Smooth muscle cell (in vitro differentiated cells): ENCODE results near the gene CYP27B1. TPM values are rescaled to one million over a fixed set of nuclear protein-coding genes. Genes with fewer than 3 reads are reported as not detected.

ENCODE experiments used
- DNase-seq: peaks from one replicate; lab custom pipeline; 2025; ENCODE audit not compliant: unreplicated experiment; lab: John Stamatoyannopoulos, UW
- H2AFZ ChIP-seq: fragments of 200-600 bp; sonication (generic); 2 replicates; pipeline ENCODE4 v1.6.0; 2016; ENCODE audit warnings: antibody characterized with exemption, low read depth, mild to moderate bottlenecking
- H3F3A ChIP-seq: fragments of 200-600 bp; sonication (generic); 2 replicates; pipeline ENCODE4 v1.6.0; 2017; ENCODE audit warnings: antibody characterized with exemption, low read depth
- H3K27ac ChIP-seq: fragments of 200-600 bp; sonication (generic); 2 replicates; pipeline ENCODE4 v1.5.1; 2016; ENCODE audit warnings: low read depth, mild to moderate bottlenecking
- H3K27me3 ChIP-seq: fragments of 200-600 bp; sonication (generic); 2 replicates; pipeline ENCODE4 v1.6.1; 2016; ENCODE audit warnings: low read depth, mild to moderate bottlenecking
- H3K36me3 ChIP-seq: fragments of 200-600 bp; sonication (generic); 2 replicates; pipeline ENCODE4 v1.5.1; 2016; ENCODE audit warnings: low read depth
- H3K4me1 ChIP-seq: fragments of 200-600 bp; sonication (generic); 2 replicates; pipeline ENCODE4 v1.5.1; 2016; ENCODE audit warnings: low read depth
- H3K4me2 ChIP-seq: fragments of 200-600 bp; sonication (generic); 2 replicates; pipeline ENCODE4 v1.6.0; 2016; ENCODE audit warnings: mild to moderate bottlenecking
- H3K4me3 ChIP-seq: fragments of 200-600 bp; sonication (generic); 2 replicates; pipeline ENCODE4 v1.5.1; 2016; ENCODE audit warnings: mild to moderate bottlenecking
- H3K79me2 ChIP-seq: fragments of 200-600 bp; sonication (generic); 2 replicates; pipeline ENCODE4 v1.6.0; 2016; ENCODE audit warnings: low read depth, mild to moderate bottlenecking
- H3K9ac ChIP-seq: fragments of 200-600 bp; sonication (generic); 2 replicates; pipeline ENCODE4 v1.6.0; 2016; ENCODE audit warnings: low read depth
- H3K9me3 ChIP-seq: fragments of 200-600 bp; sonication (generic); replicated peaks from 2 replicates; pipeline ENCODE4 v1.5.1; 2016; ENCODE audit warnings: low read depth
- H4K20me1 ChIP-seq: fragments of 200-600 bp; sonication (generic); 2 replicates; pipeline ENCODE4 v1.6.0; 2016; ENCODE audit warnings: low read depth
- WGBS: methylation state at CpG from one replicate; pipeline ENCODE4 v1.1.7; 2016; ENCODE audit warnings: low lambda C conversion rate; 5-methylcytosine and 5-hydroxymethylcytosine counted together
- microRNA-seq: library from miRNA; unstranded; fragments of <30 nt; microRNA quantifications from one replicate; pipeline ENCODE4, GENCODE V29; 2016; ENCODE audit warnings: borderline number of aligned reads
- polyA plus RNA-seq: library from polyadenylated mRNA; unstranded; fragments of >200 nt; fragmentation: Nextera tagmentation; extraction: Ambion mirVana; gene quantifications from 2 replicates; pipeline ENCODE4 v1.2.1, GENCODE V29; 2016
- small RNA-seq: library from RNA; depleted of rRNA; stranded (forward); fragments of <200 nt; gene quantifications from one replicate; pipeline ENCODE3, GENCODE V24; 2014
- total RNA-seq: library from RNA; depleted of rRNA; stranded (reverse); fragments of >200 nt; gene quantifications from 2 replicates; pipeline ENCODE4 v1.2.3, GENCODE V29; 2014
- TF ChIP-seq, protein P1 (sequence below): fragments of 200-600 bp; sonication (generic); IDR thresholded peaks from 2 replicates; pipeline ENCODE4 v1.5.1; 2017; ENCODE audit warnings: borderline replicate concordance, mild to moderate bottlenecking, antibody characterized with exemption; ENCODE audit not compliant: insufficient read depth, poor library complexity, severe bottlenecking

The CYP27B1 gene
- total and polyA plus RNA-seq, 2 experiments from 2014 or later = 0.81 to 1.7 TPM

- Histone ChIP-seq H2AFZ (no peak overlapping the region), H3K9me3 (no peaks in the 10 kb centered on the region), H4K20me1 (no peaks in the 10 kb centered on the region), H3K27me3 (no peaks in the 10 kb centered on the region), H3K27ac (no peak overlapping the region), H3F3A (no peaks in the 10 kb centered on the region), H3K4me2 (no peak overlapping the region), H3K79me2 (no peaks in the 10 kb centered on the region), H3K9ac (no peak overlapping the region), H3K36me3 (no peaks in the 10 kb centered on the region), H3K4me3 (no peak overlapping the region), H3K4me1 (no peaks in the 10 kb centered on the region)
- TF ChIP-seq, protein P1, sequence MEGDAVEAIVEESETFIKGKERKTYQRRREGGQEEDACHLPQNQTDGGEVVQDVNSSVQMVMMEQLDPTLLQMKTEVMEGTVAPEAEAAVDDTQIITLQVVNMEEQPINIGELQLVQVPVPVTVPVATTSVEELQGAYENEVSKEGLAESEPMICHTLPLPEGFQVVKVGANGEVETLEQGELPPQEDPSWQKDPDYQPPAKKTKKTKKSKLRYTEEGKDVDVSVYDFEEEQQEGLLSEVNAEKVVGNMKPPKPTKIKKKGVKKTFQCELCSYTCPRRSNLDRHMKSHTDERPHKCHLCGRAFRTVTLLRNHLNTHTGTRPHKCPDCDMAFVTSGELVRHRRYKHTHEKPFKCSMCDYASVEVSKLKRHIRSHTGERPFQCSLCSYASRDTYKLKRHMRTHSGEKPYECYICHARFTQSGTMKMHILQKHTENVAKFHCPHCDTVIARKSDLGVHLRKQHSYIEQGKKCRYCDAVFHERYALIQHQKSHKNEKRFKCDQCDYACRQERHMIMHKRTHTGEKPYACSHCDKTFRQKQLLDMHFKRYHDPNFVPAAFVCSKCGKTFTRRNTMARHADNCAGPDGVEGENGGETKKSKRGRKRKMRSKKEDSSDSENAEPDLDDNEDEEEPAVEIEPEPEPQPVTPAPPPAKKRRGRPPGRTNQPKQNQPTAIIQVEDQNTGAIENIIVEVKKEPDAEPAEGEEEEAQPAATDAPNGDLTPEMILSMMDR = no peak
- DNase-seq = no peak
- 90% methylated on average over 5 of the region's 5 CpGs for WGBS
Measured at GRCh38 chr12:57713209-57713608, 53.7 kb downstream of the CYP27B1 start.

GRCh38 chr12:57712701-57713100 is 54.2 kb downstream of the CYP27B1 start:
- 96% methylated on average over 3 of the region's 3 CpGs for WGBS
- Histone ChIP-seq H3F3A (no peaks in the 10 kb centered on the region), H2AFZ (no peak overlapping the region), H3K9ac (no peak overlapping the region), H4K20me1 (no peaks in the 10 kb centered on the region), H3K4me2 (no peak overlapping the region), H3K9me3 (no peaks in the 10 kb centered on the region), H3K4me3 (no peak overlapping the region), H3K27ac (no peak overlapping the region), H3K27me3 (no peaks in the 10 kb centered on the region), H3K36me3 (no peaks in the 10 kb centered on the region), H3K4me1 (no peaks in the 10 kb centered on the region), H3K79me2 (no peaks in the 10 kb centered on the region)
- TF ChIP-seq, protein P1 = no peak
- DNase-seq = no peak

Small RNA genes lying within 50 kb of the gene (microRNA-seq; reads per million reads assigned to microRNA genes)
- not detected for gene MIR6759

Small RNA genes lying within 50 kb of the gene (small RNA-seq; reads per million reads assigned to genes)
- gene RNU6-1083P = not detected

Other genes starting within 250 kb of the CYP27B1 start
- 25.8 and 28.4 TPM in 2 replicates for gene DDIT3, start 246.6 kb downstream of the CYP27B1 start, total RNA-seq
- gene DDIT3, start 246.6 kb downstream of the CYP27B1 start, polyA plus RNA-seq = 27.8 and 43.5 TPM in 2 replicates
- gene MBD6, start 244.3 kb downstream of the CYP27B1 start, total RNA-seq = 3.7 and 9.1 TPM in 2 replicates
- 11.7 and 18.4 TPM in 2 replicates for gene MBD6, start 244.3 kb downstream of the CYP27B1 start, polyA plus RNA-seq
- gene DCTN2, start 219.9 kb downstream of the CYP27B1 start, total RNA-seq = 88.0 and 107 TPM in 2 replicates
- gene DCTN2, start 219.9 kb downstream of the CYP27B1 start, polyA plus RNA-seq = 119 and 127 TPM in 2 replicates
- 2.2 and 2.8 TPM in 2 replicates for gene KIF5A, start 217.0 kb downstream of the CYP27B1 start, total RNA-seq
- 0.34 and 0.53 TPM in 2 replicates for gene KIF5A, start 217.0 kb downstream of the CYP27B1 start, polyA plus RNA-seq
- gene PIP4K2C, start 175.9 kb downstream of the CYP27B1 start, total RNA-seq = 39.5 and 53.8 TPM in 2 replicates
- gene PIP4K2C, start 175.9 kb downstream of the CYP27B1 start, polyA plus RNA-seq = 33.3 and 41.1 TPM in 2 replicates
- gene DTX3, start 162.3 kb downstream of the CYP27B1 start, total RNA-seq = 28.9 and 29.4 TPM in 2 replicates
- gene DTX3, start 162.3 kb downstream of the CYP27B1 start, polyA plus RNA-seq = 43.0 and 48.2 TPM in 2 replicates
- 13.9 and 18.5 TPM in 2 replicates for gene ARHGEF25, start 155.6 kb downstream of the CYP27B1 start, total RNA-seq
- gene ARHGEF25, start 155.6 kb downstream of the CYP27B1 start, polyA plus RNA-seq = 1.5 and 3.8 TPM in 2 replicates
- 1.7 and 1.8 TPM in 2 replicates for gene B4GALNT1, start 133.9 kb downstream of the CYP27B1 start, total RNA-seq
- gene B4GALNT1, start 133.9 kb downstream of the CYP27B1 start, polyA plus RNA-seq = 2.1 and 5.6 TPM in 2 replicates
- 236 and 374 TPM in 2 replicates for gene OS9, start 72.9 kb downstream of the CYP27B1 start, total RNA-seq
- gene OS9, start 72.9 kb downstream of the CYP27B1 start, polyA plus RNA-seq = 162 and 179 TPM in 2 replicates
- not detected in 2 replicates for gene AGAP2, start 28.3 kb downstream of the CYP27B1 start, total RNA-seq
- gene AGAP2, start 28.3 kb downstream of the CYP27B1 start, polyA plus RNA-seq = not detected in 2 replicates
- gene TSPAN31, start 22.0 kb downstream of the CYP27B1 start, total RNA-seq = 68.0 and 105 TPM in 2 replicates
- 48.6 and 55.1 TPM in 2 replicates for gene TSPAN31, start 22.0 kb downstream of the CYP27B1 start, polyA plus RNA-seq
- 144 and 158 TPM in 2 replicates for gene CDK4, start 14.8 kb downstream of the CYP27B1 start, total RNA-seq
- gene CDK4, start 14.8 kb downstream of the CYP27B1 start, polyA plus RNA-seq = 215 and 235 TPM in 2 replicates
- gene MARCHF9, start 12.0 kb downstream of the CYP27B1 start, total RNA-seq = 6.5 and 8.6 TPM in 2 replicates
- 3.7 and 6.8 TPM in 2 replicates for gene MARCHF9, start 12.0 kb downstream of the CYP27B1 start, polyA plus RNA-seq
- 4.1 and 7.7 TPM in 2 replicates for gene METTL1, start 5.0 kb upstream of the CYP27B1 start, total RNA-seq
- 20.3 and 24.9 TPM in 2 replicates for gene METTL1, start 5.0 kb upstream of the CYP27B1 start, polyA plus RNA-seq
- 6.2 and 8.0 TPM in 2 replicates for gene EEF1AKMT3, start 5.5 kb upstream of the CYP27B1 start, total RNA-seq
- gene EEF1AKMT3, start 5.5 kb upstream of the CYP27B1 start, polyA plus RNA-seq = 9.0 and 9.9 TPM in 2 replicates
- gene TSFM, start 15.7 kb upstream of the CYP27B1 start, total RNA-seq = 14.5 and 16.8 TPM in 2 replicates
- gene TSFM, start 15.7 kb upstream of the CYP27B1 start, polyA plus RNA-seq = 24.0 and 28.5 TPM in 2 replicates
- gene AVIL, start 51.7 kb upstream of the CYP27B1 start, total RNA-seq = 7.0 and 17.1 TPM in 2 replicates
- gene AVIL, start 51.7 kb upstream of the CYP27B1 start, polyA plus RNA-seq = 1.2 and 9.1 TPM in 2 replicates
- 77.4 and 86.7 TPM in 2 replicates for gene CTDSP2, start 79.7 kb upstream of the CYP27B1 start, total RNA-seq
- 61.7 and 62.0 TPM in 2 replicates for gene CTDSP2, start 79.7 kb upstream of the CYP27B1 start, polyA plus RNA-seq
- gene ATP23, start 174.5 kb upstream of the CYP27B1 start, total RNA-seq = 2.7 and 3.9 TPM in 2 replicates
- gene ATP23, start 174.5 kb upstream of the CYP27B1 start, polyA plus RNA-seq = 9.8 and 10.4 TPM in 2 replicates